Measurements from ENCODE around the gene MAP3K7CL.

- TF ChIP-seq CTCF (IDR thresholded peaks at IDR 0.05) = no peak
- no peak for TF ChIP-seq POLR2A (IDR thresholded peaks at IDR 0.05)
Observed at GRCh38 chr21:29174607-29175013, 44.2 kb downstream of the MAP3K7CL start.

Measured in vagina (tissue), 2 donors.